ENCODE data around the gene LHX8. TPM values are rescaled to one million over a fixed set of nuclear protein-coding genes. Genes with fewer than 3 reads are reported as not detected.
"Not testable (repeated sequence)": the region's sequence is repeated elsewhere in the genome, so short reads cannot be mapped to it uniquely, and the experiment has no call there.

LHX8 gene
- total RNA-seq, 1 experiment from 2014 or later, result 0.37 TPM

- no peak for TF ChIP-seq TP53 (CRISPR knock-in tag; IDR thresholded peaks at IDR 0.05)
- TF ChIP-seq E2F1 (CRISPR knock-in tag; IDR thresholded peaks at IDR 0.05), result no peak
Observed at GRCh38 chr1:75174031-75174760, 40.0 kb downstream of the LHX8 start (continued).

GRCh38 chr1:75181214-75181955 is 47.2 kb downstream of the LHX8 start:
- CTCF ChIA-PET; DNase-seq (ENCODE audit: low spot score); H3K27me3 Mint-ChIP-seq (ENCODE audit: low read depth); ATAC-seq; H3K4me1 Mint-ChIP-seq; H3K27ac Mint-ChIP-seq; H3K4me3 Mint-ChIP-seq: not testable (repeated sequence)
- peaks cover 33% of the 10 kb centered on the region for H3K9me3 Mint-ChIP-seq
- peaks cover 21% of the 10 kb centered on the region for H3K36me3 Mint-ChIP-seq
- POLR2A ChIA-PET, result interaction anchor here (0.6 kb wide), 1 partner anchor 552 kb away, joined by 3 read pairs; no protein-coding TSS in a partner anchor

- POLR2A ChIA-PET, result no interaction called here
- H3K27ac Mint-ChIP-seq, result no peak overlapping the region
- peaks cover 4% of the 10 kb centered on the region; the same call in 1 of the 2 replicates for H3K4me1 Mint-ChIP-seq
- no peaks in the 10 kb centered on the region for H3K9me3 Mint-ChIP-seq
- H3K4me3 Mint-ChIP-seq, result no peak overlapping the region
- H3K36me3 Mint-ChIP-seq, result no peaks in the 10 kb centered on the region
- ATAC-seq (no peak), DNase-seq (ENCODE audit: low spot score) (no peak)
- TF ChIP-seq GRHL2 (CRISPR knock-in tag; IDR thresholded peaks at IDR 0.05; ENCODE audit: insufficient replicate concordance, severe bottlenecking), result no peak
- no peak for TF ChIP-seq CDX4 (CRISPR knock-in tag; IDR thresholded peaks at IDR 0.05; ENCODE audit: borderline replicate concordance)
- no peak for TF ChIP-seq JUN (CRISPR knock-in tag; IDR thresholded peaks at IDR 0.05)
- no peak for TF ChIP-seq FOXJ3 (CRISPR knock-in tag; IDR thresholded peaks at IDR 0.05; ENCODE audit: borderline replicate concordance)
- TF ChIP-seq ETV6 (CRISPR knock-in tag; IDR thresholded peaks at IDR 0.05), result no peak
- TF ChIP-seq IRF2 (CRISPR knock-in tag; IDR thresholded peaks at IDR 0.05; ENCODE audit: borderline replicate concordance, low read depth), result no peak
- no peak for TF ChIP-seq TP53 (CRISPR knock-in tag; IDR thresholded peaks at IDR 0.05)
- TF ChIP-seq ATF1 (CRISPR knock-in tag; IDR thresholded peaks at IDR 0.05), result no peak
- TF ChIP-seq NR1H2 (CRISPR knock-in tag; IDR thresholded peaks at IDR 0.05), result no peak
- no peak for TF ChIP-seq MLX (CRISPR knock-in tag; IDR thresholded peaks at IDR 0.05)
- TF ChIP-seq AR (CRISPR knock-in tag; IDR thresholded peaks at IDR 0.05), result no peak
- TF ChIP-seq TEAD1 (CRISPR knock-in tag; IDR thresholded peaks at IDR 0.05), result no peak
- TF ChIP-seq ATF6 (CRISPR knock-in tag; IDR thresholded peaks at IDR 0.05), result no peak
- TF ChIP-seq SMAD3 (CRISPR knock-in tag; IDR thresholded peaks at IDR 0.05; ENCODE audit: borderline replicate concordance), result no peak
- no peak for TF ChIP-seq ZNF512 (CRISPR knock-in tag; IDR thresholded peaks at IDR 0.05; ENCODE audit: borderline replicate concordance)
- TF ChIP-seq SP1 (CRISPR knock-in tag; conservative IDR thresholded peaks at IDR 0.05), result no peak
- TF ChIP-seq ZNF219 (CRISPR knock-in tag; IDR thresholded peaks at IDR 0.05; ENCODE audit: borderline replicate concordance), result no peak
- CTCF ChIA-PET, result no interaction called here
- no peaks in the 10 kb centered on the region for H3K27me3 Mint-ChIP-seq (ENCODE audit: low read depth)
Observed at GRCh38 chr1:75188892-75189291, 54.7 kb downstream of the LHX8 start.

Data from WTC11 (cell line).